ENCODE results near the gene NCR2.
"Not testable (repeated sequence)": the region's sequence is repeated elsewhere in the genome, so short reads cannot be mapped to it uniquely, and the experiment has no call there.

DNA sequence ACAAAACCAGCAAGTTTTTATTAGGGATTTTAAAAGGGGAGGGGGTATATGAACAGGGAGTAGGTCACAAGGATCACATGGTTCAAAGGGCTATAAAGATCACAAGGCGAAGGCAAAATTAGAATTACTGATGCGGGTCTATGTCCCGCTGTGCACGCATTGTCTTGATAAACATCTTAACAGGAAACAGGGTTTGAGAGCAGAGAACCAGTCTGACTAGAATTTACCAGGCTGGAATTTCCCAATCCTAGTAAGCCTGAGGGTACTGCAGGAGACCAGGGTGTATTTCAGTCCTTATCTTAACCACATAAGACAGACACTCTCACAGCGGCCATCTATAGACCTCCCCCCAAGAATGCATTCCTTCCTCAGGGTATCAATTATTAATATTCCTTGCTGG, 38.2 kb upstream of the NCR2 start:
- not testable (repeated sequence) for TF ChIP-seq POLR2AphosphoS5 (IDR thresholded peaks at IDR 0.05; ENCODE audit: borderline replicate concordance, low read depth, low read length); EZH2 (IDR thresholded peaks at IDR 0.05)

Measured in SK-N-MC (cell line).